HTERT RPE-1 (cell line): ENCODE data around the gene PPP1R1C.

Source experiments
- in situ Hi-C: fragments of 300-500 bp; cut with MboI; formaldehyde crosslinking; loops from 4 replicates; pipeline ENCODE4 v1.14.3; 2020; ENCODE audit warnings: low sequenced_read_pairs

Gene PPP1R1C

DNA sequence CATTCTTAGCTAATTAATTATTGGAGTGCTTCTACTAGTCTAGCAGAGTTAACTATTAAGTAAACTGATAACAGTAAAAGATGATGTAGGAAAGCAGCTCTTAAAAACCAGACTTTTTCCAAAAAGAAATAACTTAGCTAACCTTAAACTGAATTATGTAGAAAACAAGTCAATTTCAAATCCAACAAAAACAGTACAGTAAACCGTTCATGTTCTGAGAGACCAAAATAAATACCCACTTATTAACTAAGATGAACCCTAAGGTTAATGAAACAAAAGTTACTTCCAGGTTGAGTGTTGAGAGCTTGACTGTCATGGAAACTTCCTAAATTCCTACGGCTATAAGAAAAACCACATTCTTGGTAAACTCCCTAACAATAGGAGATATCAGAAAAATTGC lies 181.2 kb downstream of the PPP1R1C start:
- in situ Hi-C loops: no loop called here
